H9 (cell line): ENCODE measurements around the gene BCAR1. TPM values are rescaled to one million over a fixed set of nuclear protein-coding genes. Genes with fewer than 3 reads are reported as not detected.

Experiments
- DNase-seq: peaks from one replicate; pipeline ENCODE4 v3.0.0-alpha.2; 2017
- H2AFZ ChIP-seq: one replicate; pipeline ENCODE4 v1.6.1; 2013; ENCODE audit warnings: mild to moderate bottlenecking, low read length, control low read depth, moderate library complexity
- H2AK5ac ChIP-seq: 2 replicates; pipeline ENCODE4 v1.6.1; 2013; ENCODE audit warnings: low read length, control low read depth, mixed read lengths; ENCODE audit not compliant: insufficient read length
- H2BK120ac ChIP-seq: one replicate; pipeline ENCODE4 v1.6.1; 2013; ENCODE audit warnings: low read depth, mild to moderate bottlenecking, low read length, control low read depth, inconsistent platforms; ENCODE audit not compliant: poor library complexity, severe bottlenecking
- H2BK12ac ChIP-seq: 2 replicates; pipeline ENCODE4 v1.6.1; 2013; ENCODE audit warnings: low read length, control low read depth, mixed read lengths, low read depth; ENCODE audit not compliant: insufficient read length
- H2BK15ac ChIP-seq: 2 replicates; pipeline ENCODE4 v1.6.1; 2013; ENCODE audit warnings: low read depth, low read length, control low read depth
- H2BK20ac ChIP-seq: one replicate; pipeline ENCODE4 v1.6.1; 2013; ENCODE audit warnings: low read depth, mild to moderate bottlenecking, low read length, control low read depth, inconsistent platforms; ENCODE audit not compliant: poor library complexity, severe bottlenecking
- H2BK5ac ChIP-seq: 2 replicates; pipeline ENCODE4 v1.6.1; 2013; ENCODE audit warnings: low read length, control low read depth, mixed read lengths; ENCODE audit not compliant: insufficient read length
- H3K14ac ChIP-seq: 2 replicates; pipeline ENCODE4 v1.6.1; 2013; ENCODE audit warnings: low read length, control low read depth; ENCODE audit not compliant: insufficient read depth
- H3K18ac ChIP-seq: 2 replicates; pipeline ENCODE4 v1.6.1; 2013; ENCODE audit warnings: low read depth, mild to moderate bottlenecking, mixed read lengths, low read length, control low read depth; ENCODE audit not compliant: insufficient read length
- H3K23ac ChIP-seq: 2 replicates; pipeline ENCODE4 v1.6.1; 2013; ENCODE audit warnings: low read length, control low read depth, mixed read lengths, low read depth; ENCODE audit not compliant: insufficient read length
- H3K23me2 ChIP-seq: 2 replicates; pipeline ENCODE4 v1.6.1; 2013; ENCODE audit warnings: low read depth, mild to moderate bottlenecking, mixed read lengths, low read length, control low read depth; ENCODE audit not compliant: insufficient read length, poor library complexity, severe bottlenecking
- H3K27ac ChIP-seq: 2 replicates; pipeline ENCODE4 v1.5.1; 2013; ENCODE audit warnings: low read length, control low read depth, mixed read lengths, low read depth; ENCODE audit not compliant: insufficient read length
- H3K27me3 ChIP-seq: 2 replicates; pipeline ENCODE4 v1.6.1; 2013; ENCODE audit warnings: low read length, control low read depth, inconsistent platforms; ENCODE audit not compliant: insufficient read depth
- H3K4ac ChIP-seq: 2 replicates; pipeline ENCODE4 v1.6.1; 2013; ENCODE audit warnings: low read depth, mild to moderate bottlenecking, control low read depth, inconsistent platforms, low read length, moderate library complexity
- H3K4me1 ChIP-seq: 2 replicates; pipeline ENCODE4 v1.6.1; 2013; ENCODE audit warnings: low read length, control low read depth, inconsistent platforms; ENCODE audit not compliant: insufficient read depth
- H3K4me2 ChIP-seq: 2 replicates; pipeline ENCODE4 v1.6.1; 2013; ENCODE audit warnings: low read length, control low read depth, mixed read lengths; ENCODE audit not compliant: insufficient read length, insufficient read depth
- H3K56ac ChIP-seq: 2 replicates; pipeline ENCODE4 v1.6.1; 2013; ENCODE audit warnings: low read depth, mild to moderate bottlenecking, mixed read lengths, low read length, control low read depth; ENCODE audit not compliant: insufficient read length
- H3K79me1 ChIP-seq: 2 replicates; pipeline ENCODE4 v1.6.1; 2013; ENCODE audit warnings: low read depth, mild to moderate bottlenecking, moderate library complexity, low read length, control low read depth, inconsistent platforms; ENCODE audit not compliant: insufficient read depth, poor library complexity, severe bottlenecking
- H3K79me2 ChIP-seq: 2 replicates; pipeline ENCODE4 v1.6.1; 2013; ENCODE audit warnings: low read length, control low read depth, inconsistent platforms; ENCODE audit not compliant: insufficient read depth
- H3K9ac ChIP-seq: 2 replicates; pipeline ENCODE4 v1.6.1; 2013; ENCODE audit warnings: low read length, control low read depth, mixed read lengths; ENCODE audit not compliant: insufficient read length; ENCODE audit errors: extremely low read depth
- H3K9me3 ChIP-seq: one replicate; pipeline ENCODE4 v1.6.1; 2013; ENCODE audit warnings: low read depth, low read length, inconsistent platforms; ENCODE audit not compliant: control insufficient read depth
- H3T11ph ChIP-seq: one replicate; pipeline ENCODE4 v1.6.1; 2013; ENCODE audit warnings: mild to moderate bottlenecking, low read length, control low read depth, inconsistent platforms
- H4K20me1 ChIP-seq: one replicate; pipeline ENCODE4 v1.6.1; 2013; ENCODE audit not compliant: control insufficient read depth, insufficient read length, insufficient read depth
- H4K5ac ChIP-seq: 2 replicates; pipeline ENCODE4 v1.6.1; 2013; ENCODE audit warnings: low read depth, mild to moderate bottlenecking, mixed read lengths, low read length, control low read depth; ENCODE audit not compliant: insufficient read length
- H4K8ac ChIP-seq: replicated peaks from 2 replicates; pipeline ENCODE4 v1.6.1; 2013; ENCODE audit warnings: low read length, control low read depth, mixed read lengths, low read depth; ENCODE audit not compliant: insufficient read length
- H4K91ac ChIP-seq: 2 replicates; pipeline ENCODE4 v1.6.1; 2013; ENCODE audit warnings: low read depth, mild to moderate bottlenecking, moderate library complexity, mixed read lengths, low read length, control low read depth; ENCODE audit not compliant: insufficient read length
- H3K27ac Mint-ChIP-seq, 3 experiments: 2 replicates in 2 of 3; 3 replicates in 1 of 3; pipeline ENCODE4 v1.8.0; 2020 to 2021; ENCODE audit warnings: mixed read lengths in 3 of 3, mild to moderate bottlenecking in 1 of 3, moderate library complexity in 1 of 3
- H3K27me3 Mint-ChIP-seq: 2 replicates; pipeline ENCODE4 v1.8.0; 2021; ENCODE audit warnings: low read depth, mild to moderate bottlenecking, moderate library complexity, mixed read lengths
- H3K36me3 Mint-ChIP-seq, 3 experiments: 2 replicates in 2 of 3; 3 replicates in 1 of 3; pipeline ENCODE4 v1.8.0; 2020 to 2021; ENCODE audit warnings: low read depth in 3 of 3, mixed read lengths in 3 of 3; ENCODE audit not compliant: insufficient read depth in 1 of 3
- H3K4me1 Mint-ChIP-seq, 2 experiments: 2 replicates each; pipeline ENCODE4 v1.8.0; 2020; ENCODE audit warnings: mixed read lengths in 2 of 2
- H3K4me3 Mint-ChIP-seq, 2 experiments: 2 replicates in 1 of 2; 3 replicates in 1 of 2; pipeline ENCODE4 v1.8.0; 2020 to 2021; ENCODE audit warnings: mild to moderate bottlenecking in 2 of 2, mixed read lengths in 2 of 2, moderate library complexity in 1 of 2
- H3K9me3 Mint-ChIP-seq, 2 experiments: 2 replicates in 1 of 2; 3 replicates in 1 of 2; pipeline ENCODE4 v1.8.0; 2020; ENCODE audit warnings: mild to moderate bottlenecking in 2 of 2, mixed read lengths in 2 of 2, moderate library complexity in 1 of 2
- WGBS: extraction: QIAGEN DNeasy Blood & Tissue Kit; methylation state at CpG from one replicate; pipeline ENCODE4 v1.1.7; 2013; ENCODE audit warnings: missing lambda C conversion rate, low lambda C conversion rate, mixed read lengths; ENCODE audit not compliant: insufficient read length; ENCODE audit errors: extremely low coverage; 5-methylcytosine and 5-hydroxymethylcytosine counted together
- total RNA-seq: library from RNA; stranded (reverse); gene quantifications from 2 replicates; pipeline ENCODE4 v1.2.1, GENCODE V29; 2021
- TF ChIP-seq, protein P1 (sequence below): fragments of 200-600 bp; sonication (generic); conservative IDR thresholded peaks from 3 replicates; pipeline ENCODE4 v1.8.0; 2021; ENCODE audit warnings: antibody characterized with exemption, mild to moderate bottlenecking

The BCAR1 gene
- total RNA-seq, 1 experiment from 2014 or later: 97.1 TPM

DNA sequence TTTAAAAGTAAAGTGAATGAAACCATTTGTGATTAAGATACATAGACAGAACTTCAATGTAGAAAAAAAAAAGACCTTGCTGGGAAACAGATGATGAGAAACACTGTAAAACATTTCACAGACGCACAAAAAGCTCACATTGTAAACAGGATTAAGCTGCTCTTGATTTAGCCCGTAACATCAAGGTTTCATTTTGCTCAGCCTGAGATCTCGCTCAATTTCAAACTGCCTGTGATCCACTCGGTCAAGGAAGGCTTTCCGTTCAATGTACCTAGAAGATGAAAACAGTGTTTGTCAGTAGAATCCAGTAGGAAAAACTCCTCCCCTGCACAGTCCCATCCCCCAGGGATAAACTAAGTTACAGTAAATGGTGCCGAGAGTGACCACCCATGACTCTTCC is 42.3 kb upstream of the BCAR1 start:
- no peak overlapping the region for H4K91ac ChIP-seq
- no peak overlapping the region for H3K27ac ChIP-seq
- no peaks in the 10 kb centered on the region for H3K4me1 ChIP-seq
- H2BK5ac ChIP-seq: no peak overlapping the region
- H2BK20ac ChIP-seq: no peak overlapping the region
- Mint-ChIP-seq H3K9me3 (no peaks in the 10 kb centered on the region), H3K4me1 (no peaks in the 10 kb centered on the region), H3K36me3 (peaks cover 11 to 53% (median 41%) of the 10 kb centered on the region in 3 experiments; a peak in 6 of 7 replicates), H3K4me3 (no peak overlapping the region), H3K27me3 (no peaks in the 10 kb centered on the region), H3K27ac (peak overlapping the region in 2 of 3 experiments; percentile 8 to 14; a peak in 4 of 7 replicates)
- H3K18ac ChIP-seq: no peak overlapping the region
- H2BK15ac ChIP-seq: no peak overlapping the region
- no peak overlapping the region for H3K4me2 ChIP-seq
- no peak overlapping the region for H4K5ac ChIP-seq
- H2AFZ ChIP-seq: no peak overlapping the region
- H2AK5ac ChIP-seq: no peak overlapping the region
- H2BK12ac ChIP-seq: no peak overlapping the region
- H3K14ac ChIP-seq: no peak overlapping the region
- H3K9ac ChIP-seq: no peak overlapping the region
- H3T11ph ChIP-seq: no peak overlapping the region
- TF ChIP-seq, protein P1, sequence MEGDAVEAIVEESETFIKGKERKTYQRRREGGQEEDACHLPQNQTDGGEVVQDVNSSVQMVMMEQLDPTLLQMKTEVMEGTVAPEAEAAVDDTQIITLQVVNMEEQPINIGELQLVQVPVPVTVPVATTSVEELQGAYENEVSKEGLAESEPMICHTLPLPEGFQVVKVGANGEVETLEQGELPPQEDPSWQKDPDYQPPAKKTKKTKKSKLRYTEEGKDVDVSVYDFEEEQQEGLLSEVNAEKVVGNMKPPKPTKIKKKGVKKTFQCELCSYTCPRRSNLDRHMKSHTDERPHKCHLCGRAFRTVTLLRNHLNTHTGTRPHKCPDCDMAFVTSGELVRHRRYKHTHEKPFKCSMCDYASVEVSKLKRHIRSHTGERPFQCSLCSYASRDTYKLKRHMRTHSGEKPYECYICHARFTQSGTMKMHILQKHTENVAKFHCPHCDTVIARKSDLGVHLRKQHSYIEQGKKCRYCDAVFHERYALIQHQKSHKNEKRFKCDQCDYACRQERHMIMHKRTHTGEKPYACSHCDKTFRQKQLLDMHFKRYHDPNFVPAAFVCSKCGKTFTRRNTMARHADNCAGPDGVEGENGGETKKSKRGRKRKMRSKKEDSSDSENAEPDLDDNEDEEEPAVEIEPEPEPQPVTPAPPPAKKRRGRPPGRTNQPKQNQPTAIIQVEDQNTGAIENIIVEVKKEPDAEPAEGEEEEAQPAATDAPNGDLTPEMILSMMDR: no peak
- H2BK120ac ChIP-seq: no peak overlapping the region
- no peaks in the 10 kb centered on the region for H3K27me3 ChIP-seq
- no peak overlapping the region for H4K8ac ChIP-seq
- no peak overlapping the region for H3K56ac ChIP-seq
- H3K79me2 ChIP-seq: no peaks in the 10 kb centered on the region
- no peak overlapping the region for H3K4ac ChIP-seq
- DNase-seq: no peak
- H3K9me3 ChIP-seq: no peaks in the 10 kb centered on the region
- H4K20me1 ChIP-seq: no peaks in the 10 kb centered on the region
- no peak overlapping the region for H3K23ac ChIP-seq
- no CpG with 5 or more reads among the region's 6 CpGs for WGBS
- H3K23me2 ChIP-seq: no peaks in the 10 kb centered on the region
- H3K79me1 ChIP-seq: no peaks in the 10 kb centered on the region
